Parathyroid adenoma (tissue), 2 donors: Measurements from ENCODE around the gene LIN28A.

ENCODE experiments used
- H2AFZ ChIP-seq: fragments of 300-600 bp; sonication (generic); one replicate; pipeline ENCODE4 v1.7.0; 2017; ENCODE audit warnings: antibody characterized with exemption, mild to moderate bottlenecking
- H3K27ac ChIP-seq: fragments of 300-600 bp; sonication (generic); one replicate; pipeline ENCODE4 v1.7.0; 2017
- H3K27me3 ChIP-seq: fragments of 300-600 bp; sonication (generic); one replicate; pipeline ENCODE4 v1.7.0; 2017; ENCODE audit warnings: low read length; ENCODE audit not compliant: control insufficient read depth, insufficient read depth
- H3K36me3 ChIP-seq: fragments of 300-600 bp; sonication (generic); one replicate; pipeline ENCODE4 v1.7.0; 2017; ENCODE audit warnings: low read length; ENCODE audit not compliant: control insufficient read depth, insufficient read depth
- H3K4me1 ChIP-seq: fragments of 300-600 bp; sonication (generic); one replicate; pipeline ENCODE4 v1.7.0; 2017; ENCODE audit warnings: control low read depth
- H3K4me2 ChIP-seq: fragments of 300-600 bp; sonication (generic); one replicate; pipeline ENCODE4 v1.7.0; 2017; ENCODE audit warnings: low read length
- H3K4me3 ChIP-seq: fragments of 300-600 bp; sonication (generic); one replicate; pipeline ENCODE4 v1.7.0; 2017; ENCODE audit warnings: low read depth, low read length
- H3K79me2 ChIP-seq: fragments of 300-600 bp; sonication (generic); one replicate; pipeline ENCODE4 v1.7.0; 2017; ENCODE audit warnings: control low read depth
- H3K9ac ChIP-seq: fragments of 300-600 bp; sonication (generic); one replicate; pipeline ENCODE4 v1.7.0; 2017; ENCODE audit warnings: mild to moderate bottlenecking
- H3K9me3 ChIP-seq: fragments of 300-600 bp; sonication (generic); one replicate; pipeline ENCODE4 v1.7.0; 2017; ENCODE audit warnings: low read length; ENCODE audit not compliant: control insufficient read depth
- CTCF ChIP-seq: fragments of 300-600 bp; sonication (generic); IDR thresholded peaks from one replicate; pipeline ENCODE4 v1.7.0; 2017; ENCODE audit warnings: antibody characterized with exemption, mild to moderate bottlenecking
- donor health status: primary hyperparathyroidism.

Gene LIN28A

GRCh38 chr1:26440259-26440658 lies 29.6 kb downstream of the LIN28A start:
- Histone ChIP-seq H3K27me3 (no peaks in the 10 kb centered on the region), H3K4me2 (no peak overlapping the region), H3K27ac (no peak overlapping the region), H3K4me1 (no peaks in the 10 kb centered on the region), H2AFZ (no peak overlapping the region), H3K9ac (no peak overlapping the region), H3K79me2 (no peaks in the 10 kb centered on the region), H3K9me3 (no peaks in the 10 kb centered on the region), H3K4me3 (no peak overlapping the region), H3K36me3 (no peaks in the 10 kb centered on the region)
- TF ChIP-seq CTCF, result no peak

- Histone ChIP-seq H3K79me2 (no peaks in the 10 kb centered on the region), H3K4me2 (no peak overlapping the region), H3K36me3 (no peaks in the 10 kb centered on the region), H3K27me3 (no peaks in the 10 kb centered on the region), H3K4me3 (no peak overlapping the region), H3K9me3 (no peaks in the 10 kb centered on the region), H2AFZ (no peak overlapping the region), H3K4me1 (no peaks in the 10 kb centered on the region), H3K9ac (no peak overlapping the region), H3K27ac (no peak overlapping the region)
- no peak for TF ChIP-seq CTCF
Measured at GRCh38 chr1:26449868-26450267, 39.3 kb downstream of the LIN28A start.

- H3K4me2 ChIP-seq, result no peak overlapping the region
- no peak overlapping the region for H3K9ac ChIP-seq
- TF ChIP-seq CTCF, result no peak
- no peak overlapping the region for H3K27ac ChIP-seq
- H3K79me2 ChIP-seq, result no peaks in the 10 kb centered on the region
- no peaks in the 10 kb centered on the region for H3K4me1 ChIP-seq
- H3K9me3 ChIP-seq, result no peaks in the 10 kb centered on the region
- no peak overlapping the region for H2AFZ ChIP-seq
- no peak overlapping the region for H3K4me3 ChIP-seq
- no peaks in the 10 kb centered on the region for H3K27me3 ChIP-seq
- H3K36me3 ChIP-seq, result no peaks in the 10 kb centered on the region
Measured at GRCh38 chr1:26450908-26451307, 40.3 kb downstream of the LIN28A start.

- Histone ChIP-seq H2AFZ (no peak overlapping the region), H3K4me2 (no peak overlapping the region), H3K36me3 (no peaks in the 10 kb centered on the region), H3K27me3 (no peaks in the 10 kb centered on the region), H3K27ac (no peak overlapping the region), H3K79me2 (no peaks in the 10 kb centered on the region), H3K4me1 (no peaks in the 10 kb centered on the region), H3K4me3 (no peak overlapping the region), H3K9me3 (no peaks in the 10 kb centered on the region), H3K9ac (no peak overlapping the region)
- TF ChIP-seq CTCF, result no peak
Measured at GRCh38 chr1:26452459-26453183, 42.0 kb downstream of the LIN28A start.

- H3K79me2 ChIP-seq, result no peaks in the 10 kb centered on the region
- H3K27ac ChIP-seq, result no peak overlapping the region
- no peak overlapping the region for H3K4me3 ChIP-seq
- H3K9ac ChIP-seq, result no peak overlapping the region
- H3K4me2 ChIP-seq, result no peak overlapping the region
- no peaks in the 10 kb centered on the region for H3K4me1 ChIP-seq
- no peak for TF ChIP-seq CTCF
- no peaks in the 10 kb centered on the region for H3K9me3 ChIP-seq
- no peak overlapping the region for H2AFZ ChIP-seq
- H3K36me3 ChIP-seq, result no peaks in the 10 kb centered on the region
- no peaks in the 10 kb centered on the region for H3K27me3 ChIP-seq
Measured at GRCh38 chr1:26459148-26459547, 48.5 kb downstream of the LIN28A start.
